Ramos (cell line): Measurements from ENCODE around the gene INAVA.
"Not testable (repeated sequence)": the region's sequence is repeated elsewhere in the genome, so short reads cannot be mapped to it uniquely, and the experiment has no call there.

Experiments used
- in situ Hi-C: fragments of 300-500 bp; cut with MboI; formaldehyde crosslinking; loops from one replicate; pipeline ENCODE4 v1.14.3; 2022; ENCODE audit warnings: low sequenced_read_pairs; ENCODE audit not compliant: unreplicated experiment

The INAVA gene

GRCh38 chr1:200916152-200916551 is 21.5 kb downstream of the INAVA start:
- in situ Hi-C loops, result no loop called here

- in situ Hi-C loops, result no loop called here
Measured at GRCh38 chr1:200916681-200917080, 22.0 kb downstream of the INAVA start.

GRCh38 chr1:200917291-200917817 is 22.7 kb downstream of the INAVA start:
- in situ Hi-C loops, result no loop called here

DNA sequence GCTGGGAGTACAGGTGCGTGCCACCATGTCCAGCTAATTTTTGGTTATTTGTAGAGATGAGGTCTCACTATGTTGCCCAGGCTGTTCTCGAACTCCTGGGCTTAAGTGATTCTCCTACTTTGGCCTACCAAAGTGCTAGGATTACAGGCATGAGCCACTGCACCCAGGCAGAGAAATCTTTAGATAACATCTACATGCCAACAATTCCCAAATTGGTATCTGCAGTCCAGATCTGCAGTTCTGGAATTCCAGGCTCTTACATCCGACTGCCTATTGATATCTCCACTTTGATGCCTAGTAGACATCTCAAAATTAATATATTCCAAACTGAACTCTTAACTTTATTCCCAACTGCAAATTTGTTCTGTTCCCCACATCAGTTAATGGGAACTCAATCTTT is 23.3 kb downstream of the INAVA start:
- in situ Hi-C loops, result no loop called here

DNA sequence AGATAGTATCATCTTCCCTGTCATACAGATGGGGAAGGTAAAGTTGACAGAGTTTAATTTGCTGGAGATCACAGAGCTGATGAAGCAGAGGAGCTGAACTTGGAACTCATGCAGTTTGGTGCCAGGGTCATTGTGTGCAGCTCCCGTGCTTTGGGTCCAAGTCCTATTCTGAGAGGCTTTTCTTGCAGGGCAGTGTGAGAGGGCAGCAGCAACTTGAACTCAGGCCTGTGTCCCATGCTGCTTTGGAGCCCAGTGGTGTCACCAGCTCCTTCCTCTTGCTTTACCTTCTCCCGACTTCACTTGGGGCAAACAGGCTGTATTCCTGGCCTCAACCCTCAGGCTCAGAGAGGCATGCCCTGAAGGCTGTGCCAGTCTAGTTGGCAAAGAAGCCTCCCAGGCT is 24.7 kb downstream of the INAVA start:
- in situ Hi-C loops, result no loop called here

DNA sequence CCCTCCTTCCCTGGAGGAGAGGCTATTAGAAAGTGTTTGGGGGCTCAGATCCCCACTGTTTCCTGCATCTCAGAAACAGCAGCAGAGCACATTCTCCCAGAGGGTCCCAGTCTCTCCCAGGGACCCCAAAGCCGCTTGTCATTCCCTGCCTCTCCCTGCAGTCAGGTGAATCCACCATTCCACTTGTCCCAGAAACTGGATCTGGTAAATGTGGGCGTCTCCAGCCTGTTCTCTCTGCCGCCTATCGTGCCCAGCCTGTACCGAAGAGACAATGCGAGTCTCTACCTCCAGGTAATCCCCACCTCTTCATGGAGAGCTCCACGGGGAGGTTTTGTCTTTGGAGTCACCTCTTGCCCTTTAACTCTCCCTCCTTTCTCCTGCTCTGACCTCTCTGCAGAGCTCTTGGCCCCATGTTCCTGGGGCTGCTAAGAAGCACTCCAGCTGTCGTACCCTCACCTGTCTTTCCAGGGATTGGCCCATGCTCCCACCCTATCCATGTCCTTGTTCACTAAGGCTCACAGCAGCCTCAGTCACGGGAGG is 26.9 kb downstream of the INAVA start:
- in situ Hi-C loops, result no loop called here

DNA sequence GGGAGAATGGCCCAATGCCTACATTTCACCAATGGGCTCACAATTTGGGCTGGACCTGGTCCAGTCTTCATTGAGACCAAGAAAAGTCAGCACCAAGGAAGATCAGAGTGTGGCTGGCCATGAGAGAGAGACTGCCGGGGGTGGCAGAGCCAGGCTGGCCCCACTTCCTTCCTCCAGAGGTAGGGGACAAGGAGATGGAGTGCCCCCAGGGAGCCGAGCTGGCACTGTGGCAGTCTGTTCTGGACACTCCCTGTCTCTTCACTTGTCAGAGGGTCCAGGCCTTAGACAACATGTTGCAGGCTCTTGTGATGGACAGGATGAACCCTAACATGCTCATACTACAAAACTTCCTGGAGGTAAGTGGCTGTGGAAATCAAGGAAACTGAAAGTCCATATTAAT is 27.7 kb downstream of the INAVA start:
- in situ Hi-C loops, result no loop called here

DNA sequence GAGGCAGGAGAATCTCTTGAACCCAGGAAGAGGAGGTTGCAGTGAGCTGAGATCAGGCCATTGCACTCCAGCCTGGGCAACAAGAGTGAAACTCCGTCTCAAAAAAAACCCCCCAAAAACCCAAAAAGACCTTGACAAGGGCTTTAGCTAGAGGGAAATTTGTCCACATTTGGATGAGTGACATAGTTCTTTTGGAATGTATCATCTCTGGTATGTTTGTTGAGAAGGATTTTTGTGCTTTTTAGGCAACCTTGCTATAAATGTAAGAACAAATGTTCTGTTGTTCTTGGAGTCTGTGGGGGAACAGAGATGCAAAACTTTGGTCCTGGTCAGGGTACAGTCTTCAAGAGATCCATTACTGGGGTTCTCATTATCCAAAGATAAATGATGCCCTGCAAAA is 28.9 kb downstream of the INAVA start:
- in situ Hi-C loops, result no loop called here

GRCh38 chr1:200925831-200926230 is 31.1 kb downstream of the INAVA start:
- in situ Hi-C loops, result no loop called here

DNA sequence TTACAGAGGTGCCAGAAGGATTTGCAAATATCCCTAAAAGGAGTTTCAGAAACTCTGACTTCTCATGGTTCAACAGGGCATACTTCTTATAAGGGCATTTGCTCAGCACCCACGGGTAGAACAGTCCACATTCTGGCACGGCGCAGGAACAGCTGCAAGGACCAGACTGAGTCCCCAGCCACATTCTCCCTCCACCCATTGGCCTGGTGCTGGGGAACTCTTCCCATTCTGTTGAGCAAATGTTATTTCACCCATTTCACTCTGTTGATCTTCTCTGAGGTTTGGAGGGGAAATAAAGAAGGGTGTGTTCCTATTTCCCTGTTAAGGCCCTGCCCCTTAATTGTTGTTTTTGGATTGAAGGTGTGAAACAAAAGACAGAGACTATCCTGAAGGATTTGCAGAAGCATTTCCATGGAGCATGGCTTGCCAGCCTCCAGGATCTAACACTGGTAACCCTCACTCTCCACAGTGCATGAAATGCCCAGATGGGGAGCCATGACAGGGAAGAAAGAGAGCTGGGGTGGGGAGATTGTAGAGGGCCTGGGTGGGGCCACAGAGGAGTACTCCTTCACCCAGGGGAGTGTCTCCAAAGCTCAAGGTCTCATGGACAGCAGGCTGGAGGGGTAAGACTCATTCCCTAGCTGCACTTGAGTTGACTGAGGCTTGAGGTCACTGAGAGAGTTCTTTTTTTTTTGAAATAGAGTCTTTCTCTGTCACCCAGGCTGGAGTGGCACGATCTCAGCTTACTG is 35.0 kb downstream of the INAVA start:
- in situ Hi-C loops, result no loop called here

GRCh38 chr1:200930285-200930684 is 35.6 kb downstream of the INAVA start:
- in situ Hi-C loops, result not testable (repeated sequence)

GRCh38 chr1:200931776-200932175 is 37.1 kb downstream of the INAVA start:
- in situ Hi-C loops, result no loop called here

DNA sequence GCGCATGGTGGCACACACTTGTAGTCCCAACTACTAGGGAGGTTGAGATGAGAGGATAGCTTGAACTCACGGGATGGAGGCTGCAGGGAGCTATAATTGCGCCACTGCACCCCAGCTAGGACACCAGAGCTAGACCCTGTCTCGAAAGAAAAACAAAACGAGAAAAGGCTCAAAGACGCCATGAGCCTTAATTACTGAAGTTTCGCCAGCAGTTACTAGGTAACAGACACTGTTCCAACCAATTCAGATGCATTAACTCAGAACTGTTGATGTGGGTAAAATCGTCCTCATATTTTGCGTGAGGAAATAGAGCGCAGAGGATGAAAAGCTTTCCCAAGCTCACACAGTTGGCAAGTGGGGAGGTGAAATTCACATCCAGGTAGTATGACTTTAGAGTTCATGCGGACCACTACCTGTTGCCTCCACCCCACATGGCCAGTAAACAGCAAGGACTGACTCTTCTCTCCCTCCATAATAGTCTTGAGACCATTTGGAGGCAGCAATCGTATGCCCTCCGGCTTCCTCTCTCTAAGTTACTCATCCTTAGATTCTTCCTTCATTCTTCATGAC is 40.1 kb downstream of the INAVA start:
- in situ Hi-C loops, result no loop called here

DNA sequence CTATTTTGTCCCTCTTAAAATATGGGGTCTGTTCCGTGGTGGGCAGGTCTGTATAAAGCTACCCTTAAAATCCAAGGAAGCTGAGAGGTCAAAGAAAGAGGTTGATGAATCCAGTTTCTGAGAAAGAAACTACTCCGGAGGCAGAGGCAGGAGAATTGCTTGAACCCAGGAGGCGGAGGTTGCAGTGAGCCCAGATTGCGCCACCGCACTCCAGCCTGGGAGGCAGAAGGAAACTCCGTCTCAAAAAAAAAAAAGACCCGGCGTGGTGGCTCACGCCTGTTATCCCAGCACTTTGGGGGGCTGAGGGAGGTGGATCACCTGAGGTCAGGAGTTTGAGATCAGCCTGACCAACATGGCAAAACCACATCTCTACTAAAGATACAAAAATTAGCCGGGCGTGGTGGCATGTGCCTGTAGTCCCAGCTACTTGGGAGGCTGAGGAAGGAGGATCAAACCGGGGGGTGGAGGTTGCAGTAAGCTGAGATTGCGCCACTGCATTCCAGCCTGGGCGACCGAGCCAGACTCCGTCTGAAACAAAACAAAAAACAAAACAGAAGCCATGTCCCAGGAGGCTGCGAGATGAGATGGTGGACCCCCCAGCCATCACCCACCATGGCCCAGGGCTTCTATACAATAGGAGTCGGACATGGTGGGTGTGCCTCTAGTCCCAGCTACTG is 40.7 kb downstream of the INAVA start:
- in situ Hi-C loops, result not testable (repeated sequence)

DNA sequence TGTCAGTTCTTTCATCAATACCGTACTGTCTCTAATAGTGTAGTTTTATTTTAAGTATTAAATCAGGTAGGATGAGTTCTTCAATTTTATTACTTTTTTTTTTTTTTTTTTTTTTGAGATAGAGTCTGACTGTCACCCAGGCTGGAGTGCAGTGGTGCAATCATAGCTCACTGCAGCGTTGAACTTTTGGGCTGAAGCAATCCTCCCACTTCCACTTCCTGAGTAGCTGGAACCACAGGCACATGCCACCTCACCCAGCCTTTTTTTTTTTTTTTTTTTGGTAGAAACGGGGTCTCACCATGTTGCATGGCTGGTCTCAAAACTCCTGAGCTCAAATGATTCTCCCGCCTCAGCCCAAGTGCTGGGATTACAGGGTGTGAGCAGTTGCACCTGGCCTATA is 44.3 kb downstream of the INAVA start:
- in situ Hi-C loops, result no loop called here

GRCh38 chr1:200945111-200945510 is 50.4 kb downstream of the INAVA start:
- in situ Hi-C loops, result no loop called here

DNA sequence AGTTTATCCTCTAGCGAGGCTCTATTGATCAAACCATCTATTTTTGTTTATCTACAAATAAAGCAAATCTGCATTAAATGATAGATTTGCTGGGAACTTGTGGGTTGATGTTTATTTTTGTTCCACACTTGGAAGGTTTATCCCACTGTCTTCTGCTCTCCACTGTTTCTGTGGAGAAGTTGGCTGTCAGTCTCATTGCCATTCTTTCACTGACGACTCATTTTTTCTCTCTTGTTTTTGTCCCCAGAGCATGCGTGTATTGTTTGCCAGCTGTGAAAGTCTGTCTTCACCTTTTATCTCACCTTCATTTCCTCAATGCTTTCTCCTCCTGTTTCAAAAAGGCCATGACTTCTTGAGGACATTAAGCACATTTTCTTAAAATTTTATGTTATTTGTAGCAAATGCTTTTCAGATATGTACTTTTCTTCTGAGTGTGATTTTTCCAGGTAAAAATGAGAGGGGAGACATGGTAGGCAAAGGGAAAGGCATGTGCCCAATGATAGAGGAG is 52.4 kb downstream of the INAVA start:
- in situ Hi-C loops, result no loop called here

GRCh38 chr1:200949626-200950025 is 54.9 kb downstream of the INAVA start:
- in situ Hi-C loops, result no loop called here

- in situ Hi-C loops, result no loop called here
Measured at GRCh38 chr1:200951016-200951415, 56.3 kb downstream of the INAVA start.

- in situ Hi-C loops, result no loop called here
Measured at GRCh38 chr1:200954434-200954833, 59.7 kb downstream of the INAVA start.

DNA sequence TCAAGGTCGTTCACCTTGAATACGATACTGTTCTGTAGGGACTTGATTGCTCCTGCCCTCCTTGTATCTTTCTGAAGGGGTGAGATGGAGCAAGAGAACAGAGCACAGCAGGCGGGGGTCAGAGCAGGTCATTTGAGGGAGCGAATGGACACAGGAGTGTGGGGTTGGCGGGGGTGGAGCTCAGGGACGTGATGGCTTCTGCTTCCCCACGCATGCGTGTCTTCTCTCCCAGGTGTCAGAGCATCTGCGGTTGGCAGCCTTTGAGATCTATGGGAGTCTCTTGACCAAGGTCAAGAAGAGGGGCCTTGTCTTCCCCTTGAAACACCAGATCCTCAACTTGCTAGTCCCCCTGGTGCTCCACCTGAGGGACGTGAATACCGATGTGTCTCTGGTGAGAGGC is 63.9 kb downstream of the INAVA start:
- in situ Hi-C loops, result no loop called here
